HEK293 (cell line): ENCODE results near the gene ARAP3.

Experiments
- CTCF ChIA-PET: fragments of 350-600 bp; formaldehyde crosslinking; extraction: SDS; loops from one replicate; lab custom pipeline; 2021; ENCODE audit warnings: antibody characterized with exemption; lab: Yijun Ruan, JAX
- POLR2A ChIA-PET: fragments of 300-600 bp; formaldehyde crosslinking; extraction: SDS; loops from one replicate; lab custom pipeline; 2020; ENCODE audit warnings: antibody characterized with exemption, inconsistent platforms; lab: Yijun Ruan, JAX
- H3K27ac ChIP-seq: fragments of 200-500 bp; sonication (Bioruptor generic); 2 replicates; pipeline ENCODE4 v1.5.1; 2014; ENCODE audit warnings: low read depth, low read length, control low read depth, inconsistent platforms; ENCODE audit errors: extremely low read depth
- H3K36me3 ChIP-seq, 2 experiments: fragments of 200-500 bp in 1 of 2; sonication (Bioruptor generic) in 1 of 2; 1 replicate in 1 of 2; 2 replicates in 1 of 2; pipeline ENCODE4 v1.5.1; 2014 to 2017; ENCODE audit warnings: inconsistent platforms in 2 of 2, low read length in 2 of 2; ENCODE audit not compliant: control insufficient read depth in 2 of 2, insufficient read depth in 1 of 2
- H3K4me1 ChIP-seq: fragments of 200-500 bp; sonication (Bioruptor generic); 2 replicates; pipeline ENCODE4 v1.5.1; 2014; ENCODE audit warnings: mild to moderate bottlenecking, low read length, inconsistent platforms; ENCODE audit not compliant: control insufficient read depth, insufficient read depth
- H3K4me3 ChIP-seq: 2 replicates; pipeline ENCODE4 v1.5.1; 2011; ENCODE audit warnings: low read depth, mild to moderate bottlenecking, control low read depth, low read length, moderate library complexity
- H3K9me3 ChIP-seq: fragments of 200-500 bp; sonication (Bioruptor generic); 2 replicates; pipeline ENCODE4 v1.5.1; 2014; ENCODE audit warnings: low read depth, low read length, inconsistent platforms; ENCODE audit not compliant: control insufficient read depth, insufficient read depth
- GLI2 ChIP-seq: fragments of 450-650 bp; formaldehyde crosslinking; IDR thresholded peaks from 2 replicates; pipeline ENCODE4; 2017; ENCODE audit warnings: missing biosample characterization, missing genetic modification characterization, low read depth, borderline replicate concordance
- GLI4 ChIP-seq: fragments of 450-650 bp; formaldehyde crosslinking; IDR thresholded peaks from 2 replicates; pipeline ENCODE4 v1.5.1; 2016; ENCODE audit warnings: missing biosample characterization, missing genetic modification characterization
- KLF9 ChIP-seq: fragments of 450-650 bp; formaldehyde crosslinking; IDR thresholded peaks from 2 replicates; pipeline ENCODE4 v1.5.1; 2016; ENCODE audit warnings: missing biosample characterization, missing genetic modification characterization, low read depth
- MYNN ChIP-seq: fragments of 450-650 bp; formaldehyde crosslinking; IDR thresholded peaks from 2 replicates; pipeline ENCODE4 v1.5.1; 2016; ENCODE audit warnings: missing biosample characterization, missing genetic modification characterization, borderline replicate concordance
- OVOL3 ChIP-seq: fragments of 450-650 bp; formaldehyde crosslinking; IDR thresholded peaks from 2 replicates; pipeline ENCODE4 v1.5.1; 2016; ENCODE audit warnings: missing biosample characterization, missing genetic modification characterization
- PRDM1 ChIP-seq: fragments of 450-650 bp; formaldehyde crosslinking; IDR thresholded peaks from 2 replicates; pipeline ENCODE4; 2016; ENCODE audit warnings: missing biosample characterization, missing genetic modification characterization
- SCRT2 ChIP-seq: fragments of 450-650 bp; formaldehyde crosslinking; IDR thresholded peaks from 2 replicates; pipeline ENCODE4 v1.5.1; 2016; ENCODE audit warnings: missing biosample characterization, missing genetic modification characterization
- SP3 ChIP-seq: fragments of 450-650 bp; formaldehyde crosslinking; IDR thresholded peaks from 2 replicates; pipeline ENCODE4 v1.5.1; 2016; ENCODE audit warnings: missing biosample characterization, missing genetic modification characterization
- WT1 ChIP-seq: fragments of 450-650 bp; formaldehyde crosslinking; IDR thresholded peaks from 2 replicates; pipeline ENCODE4 v1.5.1; 2016; ENCODE audit warnings: missing biosample characterization, missing genetic modification characterization
- YY1 ChIP-seq: fragments of 450-650 bp; formaldehyde crosslinking; IDR thresholded peaks from 2 replicates; pipeline ENCODE4 v1.5.1; 2018; ENCODE audit warnings: missing biosample characterization, missing genetic modification characterization
- ZBTB48 ChIP-seq: fragments of 450-650 bp; formaldehyde crosslinking; IDR thresholded peaks from 2 replicates; pipeline ENCODE4 v1.5.1; 2016; ENCODE audit warnings: missing biosample characterization, missing genetic modification characterization
- ZBTB8A ChIP-seq: fragments of 450-650 bp; formaldehyde crosslinking; IDR thresholded peaks from 2 replicates; pipeline ENCODE4 v1.5.1; 2016; ENCODE audit warnings: missing biosample characterization, missing genetic modification characterization
- ZNF169 ChIP-seq: fragments of 450-650 bp; formaldehyde crosslinking; IDR thresholded peaks from 2 replicates; pipeline ENCODE4 v1.5.1; 2016; ENCODE audit warnings: missing biosample characterization, missing genetic modification characterization
- ZNF214 ChIP-seq: fragments of 450-650 bp; formaldehyde crosslinking; IDR thresholded peaks from 2 replicates; pipeline ENCODE4 v1.5.1; 2017; ENCODE audit warnings: missing biosample characterization, mild to moderate bottlenecking, missing genetic modification characterization, borderline replicate concordance
- ZNF239 ChIP-seq: fragments of 450-650 bp; formaldehyde crosslinking; IDR thresholded peaks from 2 replicates; pipeline ENCODE4 v1.5.1; 2016; ENCODE audit warnings: missing biosample characterization, missing genetic modification characterization
- ZNF548 ChIP-seq: fragments of 450-650 bp; formaldehyde crosslinking; IDR thresholded peaks from 2 replicates; pipeline ENCODE4 v1.5.1; 2016; ENCODE audit warnings: missing biosample characterization, missing genetic modification characterization
- ZNF549 ChIP-seq: fragments of 450-650 bp; IDR thresholded peaks from 2 replicates; pipeline ENCODE4 v1.5.1; 2018; ENCODE audit warnings: missing biosample characterization, missing genetic modification characterization, mild to moderate bottlenecking, inconsistent platforms, moderate library complexity
- ZNF560 ChIP-seq: fragments of 450-650 bp; formaldehyde crosslinking; IDR thresholded peaks from 2 replicates; pipeline ENCODE4 v1.5.1; 2017; ENCODE audit warnings: missing biosample characterization, missing genetic modification characterization, borderline replicate concordance
- ZNF621 ChIP-seq: fragments of 450-650 bp; formaldehyde crosslinking; IDR thresholded peaks from 2 replicates; pipeline ENCODE4 v1.5.1; 2017; ENCODE audit warnings: missing biosample characterization, missing genetic modification characterization
- ZNF837 ChIP-seq: fragments of 450-650 bp; formaldehyde crosslinking; IDR thresholded peaks from 2 replicates; pipeline ENCODE4 v1.5.1; 2016; ENCODE audit warnings: missing biosample characterization, missing genetic modification characterization
- TF ChIP-seq, protein P1 (sequence below): fragments of 450-650 bp; formaldehyde crosslinking; IDR thresholded peaks from 2 replicates; pipeline ENCODE4 v1.5.1; 2016; ENCODE audit warnings: missing biosample characterization, missing genetic modification characterization
- TF ChIP-seq, protein P2 (sequence below): fragments of 450-650 bp; formaldehyde crosslinking; IDR thresholded peaks from 2 replicates; pipeline ENCODE4 v1.5.1; 2016; ENCODE audit warnings: missing biosample characterization, missing genetic modification characterization
- TF ChIP-seq, protein P3 (sequence below): fragments of 450-650 bp; formaldehyde crosslinking; IDR thresholded peaks from 2 replicates; pipeline ENCODE4 v1.5.1; 2017; ENCODE audit warnings: missing biosample characterization, missing genetic modification characterization
- TF ChIP-seq, protein P4 (sequence below): IDR thresholded peaks from 2 replicates; pipeline ENCODE4 v1.6.1; 2011; ENCODE audit warnings: mild to moderate bottlenecking, low read depth, low read length, borderline replicate concordance
- TF ChIP-seq, protein P5 (sequence below): fragments of 450-650 bp; formaldehyde crosslinking; IDR thresholded peaks from 2 replicates; pipeline ENCODE4 v1.5.1; 2016; ENCODE audit warnings: missing biosample characterization, missing genetic modification characterization

ARAP3 gene

DNA sequence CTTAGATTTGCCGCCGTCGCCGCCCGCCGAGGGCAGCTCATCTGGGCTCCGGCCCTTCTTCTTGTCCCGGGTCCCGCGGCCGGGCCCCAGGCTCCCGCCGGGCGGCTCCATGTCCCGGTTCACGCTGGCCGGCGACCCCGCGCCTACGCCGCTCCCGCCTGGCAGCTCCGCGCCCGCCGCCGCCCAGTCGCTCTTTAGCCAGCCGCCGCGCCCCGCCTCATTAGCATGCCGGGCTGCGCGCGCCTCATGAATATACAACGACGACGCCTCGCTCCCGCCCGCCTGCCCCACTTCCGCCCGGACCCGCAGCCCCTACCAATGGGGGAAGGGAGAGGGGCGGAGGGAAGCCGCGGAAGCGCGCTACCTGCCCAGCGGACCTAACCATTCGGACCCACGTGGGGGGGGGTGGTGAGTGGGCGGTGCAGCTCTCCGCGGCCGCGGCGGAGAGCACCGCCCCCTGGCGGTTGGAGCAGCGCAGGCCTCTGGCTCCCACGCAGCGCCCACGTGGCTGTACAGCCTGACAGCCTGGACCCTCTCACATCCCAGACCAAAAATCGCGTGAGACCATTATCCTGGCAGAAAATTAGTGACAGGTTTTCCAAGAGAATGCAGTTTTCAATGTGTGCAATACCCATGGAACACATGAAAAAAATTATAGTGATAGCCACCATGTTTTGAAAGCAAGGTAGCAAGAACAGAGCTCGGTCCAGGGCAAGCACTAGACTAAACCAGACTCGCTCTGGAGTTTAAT lies 63.1 kb downstream of the ARAP3 start, which contains the start of gene DIAPH1 (continued):
- TF ChIP-seq, protein P1, sequence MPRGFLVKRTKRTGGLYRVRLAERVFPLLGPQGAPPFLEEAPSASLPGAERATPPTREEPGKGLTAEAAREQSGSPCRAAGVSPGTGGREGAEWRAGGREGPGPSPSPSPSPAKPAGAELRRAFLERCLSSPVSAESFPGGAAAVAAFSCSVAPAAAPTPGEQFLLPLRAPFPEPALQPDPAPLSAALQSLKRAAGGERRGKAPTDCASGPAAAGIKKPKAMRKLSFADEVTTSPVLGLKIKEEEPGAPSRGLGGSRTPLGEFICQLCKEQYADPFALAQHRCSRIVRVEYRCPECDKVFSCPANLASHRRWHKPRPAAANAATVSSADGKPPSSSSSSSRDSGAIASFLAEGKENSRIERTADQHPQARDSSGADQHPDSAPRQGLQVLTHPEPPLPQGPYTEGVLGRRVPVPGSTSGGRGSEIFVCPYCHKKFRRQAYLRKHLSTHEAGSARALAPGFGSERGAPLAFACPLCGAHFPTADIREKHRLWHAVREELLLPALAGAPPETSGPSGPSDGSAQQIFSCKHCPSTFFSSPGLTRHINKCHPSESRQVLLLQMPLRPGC (tag by site-specific recombination), result peak; percentile 67; the same call in 1 of the 2 replicates
- TF ChIP-seq PRDM1 (tag by site-specific recombination), result no peak
- TF ChIP-seq ZNF621 (tag by site-specific recombination), result no peak
- TF ChIP-seq MYNN (tag by site-specific recombination), result no peak

DNA sequence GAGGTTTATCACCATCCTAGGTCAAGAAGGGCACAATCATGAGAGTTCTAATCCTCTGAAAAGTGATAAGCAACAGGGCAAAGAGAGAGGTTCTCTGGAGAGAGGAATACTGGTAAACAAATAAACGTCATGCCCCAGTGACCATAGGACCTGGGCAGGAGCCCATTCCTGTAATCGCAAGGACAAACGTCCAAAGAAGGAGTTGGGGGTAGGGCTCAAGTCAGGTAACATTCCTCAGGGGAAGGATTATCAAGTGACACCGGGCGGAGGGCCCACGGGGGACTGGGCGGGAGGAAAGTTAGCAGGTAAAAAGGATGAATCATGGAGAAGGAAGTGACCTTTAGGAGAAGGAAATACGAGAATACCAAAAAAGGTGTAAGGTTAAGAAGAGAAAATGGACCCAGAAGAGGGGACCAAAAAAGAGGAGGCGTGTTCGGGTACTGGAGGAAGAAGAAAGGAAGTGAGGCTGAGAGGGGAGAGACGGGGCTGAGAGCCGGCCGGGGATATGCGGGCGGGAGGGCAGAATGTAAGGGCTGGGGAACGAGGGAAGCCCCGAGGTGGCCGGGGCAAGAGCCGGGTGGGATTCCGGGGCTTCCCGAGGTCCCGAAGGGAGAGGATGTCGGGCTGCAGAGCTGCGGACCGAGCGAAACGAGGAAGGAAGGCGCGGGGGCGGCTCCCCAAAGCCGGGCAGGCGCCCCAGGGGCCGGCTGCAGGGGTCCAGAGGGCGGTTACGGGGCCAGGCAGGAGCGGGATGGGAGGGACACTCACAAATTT lies 63.8 kb downstream of the ARAP3 start:
- peak overlapping the region; percentile 81 for H3K4me3 ChIP-seq
- peaks cover 28 to 41% of the 10 kb centered on the region in 2 experiments for H3K36me3 ChIP-seq
- POLR2A ChIA-PET, result interaction anchor here (0.5 to 3.0 kb wide), 11 partner anchors 11 to 305 kb away, joined by 3 to 42 read pairs (median 4); partner anchors contain the start of genes DELE1, HDAC3, RELL2 and TAF7
- H3K9me3 ChIP-seq, result no peaks in the 10 kb centered on the region
- H3K4me1 ChIP-seq, result peaks cover 26% of the 10 kb centered on the region
- H3K27ac ChIP-seq, result peak overlapping the region; percentile 78
- CTCF ChIA-PET, result interaction anchor here (0.6 to 3.9 kb wide), 24 partner anchors 11 to 299 kb away, joined by 3 to 125 read pairs (median 5); partner anchors contain the start of genes HDAC3, PCDHGA11 and RELL2
- TF ChIP-seq ZNF837 (tag by site-specific recombination) (no peak), ZBTB48 (tag by site-specific recombination) (peak; percentile 76), OVOL3 (tag by site-specific recombination) (no peak), ZNF214 (tag by site-specific recombination) (no peak), YY1 (tag by site-specific recombination) (no peak), ZNF548 (tag by site-specific recombination) (no peak), SCRT2 (tag by site-specific recombination) (peak; percentile 91), KLF9 (tag by site-specific recombination) (no peak), ZNF560 (no peak), ZNF239 (no peak), ZNF549 (tag by site-specific recombination) (no peak), GLI2 (tag by site-specific recombination) (0 out of 2 replicates have a peak, but pooled peaks have one; percentile 1), SP3 (peak; percentile 66), WT1 (tag by site-specific recombination) (no peak; the same call in 1 of the 2 replicates), ZBTB8A (tag by site-specific recombination) (peak; percentile 66), GLI4 (tag by site-specific recombination) (no peak), ZNF169 (no peak)
- TF ChIP-seq, protein P2, sequence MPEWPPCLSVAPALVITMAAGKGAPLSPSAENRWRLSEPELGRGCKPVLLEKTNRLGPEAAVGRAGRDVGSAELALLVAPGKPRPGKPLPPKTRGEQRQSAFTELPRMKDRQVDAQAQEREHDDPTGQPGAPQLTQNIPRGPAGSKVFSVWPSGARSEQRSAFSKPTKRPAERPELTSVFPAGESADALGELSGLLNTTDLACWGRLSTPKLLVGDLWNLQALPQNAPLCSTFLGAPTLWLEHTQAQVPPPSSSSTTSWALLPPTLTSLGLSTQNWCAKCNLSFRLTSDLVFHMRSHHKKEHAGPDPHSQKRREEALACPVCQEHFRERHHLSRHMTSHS, result no peak
- TF ChIP-seq, protein P3, sequence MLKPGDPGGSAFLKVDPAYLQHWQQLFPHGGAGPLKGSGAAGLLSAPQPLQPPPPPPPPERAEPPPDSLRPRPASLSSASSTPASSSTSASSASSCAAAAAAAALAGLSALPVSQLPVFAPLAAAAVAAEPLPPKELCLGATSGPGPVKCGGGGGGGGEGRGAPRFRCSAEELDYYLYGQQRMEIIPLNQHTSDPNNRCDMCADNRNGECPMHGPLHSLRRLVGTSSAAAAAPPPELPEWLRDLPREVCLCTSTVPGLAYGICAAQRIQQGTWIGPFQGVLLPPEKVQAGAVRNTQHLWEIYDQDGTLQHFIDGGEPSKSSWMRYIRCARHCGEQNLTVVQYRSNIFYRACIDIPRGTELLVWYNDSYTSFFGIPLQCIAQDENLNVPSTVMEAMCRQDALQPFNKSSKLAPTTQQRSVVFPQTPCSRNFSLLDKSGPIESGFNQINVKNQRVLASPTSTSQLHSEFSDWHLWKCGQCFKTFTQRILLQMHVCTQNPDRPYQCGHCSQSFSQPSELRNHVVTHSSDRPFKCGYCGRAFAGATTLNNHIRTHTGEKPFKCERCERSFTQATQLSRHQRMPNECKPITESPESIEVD (tag by site-specific recombination), result peak; percentile 13
- TF ChIP-seq, protein P4, sequence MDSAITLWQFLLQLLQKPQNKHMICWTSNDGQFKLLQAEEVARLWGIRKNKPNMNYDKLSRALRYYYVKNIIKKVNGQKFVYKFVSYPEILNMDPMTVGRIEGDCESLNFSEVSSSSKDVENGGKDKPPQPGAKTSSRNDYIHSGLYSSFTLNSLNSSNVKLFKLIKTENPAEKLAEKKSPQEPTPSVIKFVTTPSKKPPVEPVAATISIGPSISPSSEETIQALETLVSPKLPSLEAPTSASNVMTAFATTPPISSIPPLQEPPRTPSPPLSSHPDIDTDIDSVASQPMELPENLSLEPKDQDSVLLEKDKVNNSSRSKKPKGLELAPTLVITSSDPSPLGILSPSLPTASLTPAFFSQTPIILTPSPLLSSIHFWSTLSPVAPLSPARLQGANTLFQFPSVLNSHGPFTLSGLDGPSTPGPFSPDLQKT, result no peak
- TF ChIP-seq, protein P5, sequence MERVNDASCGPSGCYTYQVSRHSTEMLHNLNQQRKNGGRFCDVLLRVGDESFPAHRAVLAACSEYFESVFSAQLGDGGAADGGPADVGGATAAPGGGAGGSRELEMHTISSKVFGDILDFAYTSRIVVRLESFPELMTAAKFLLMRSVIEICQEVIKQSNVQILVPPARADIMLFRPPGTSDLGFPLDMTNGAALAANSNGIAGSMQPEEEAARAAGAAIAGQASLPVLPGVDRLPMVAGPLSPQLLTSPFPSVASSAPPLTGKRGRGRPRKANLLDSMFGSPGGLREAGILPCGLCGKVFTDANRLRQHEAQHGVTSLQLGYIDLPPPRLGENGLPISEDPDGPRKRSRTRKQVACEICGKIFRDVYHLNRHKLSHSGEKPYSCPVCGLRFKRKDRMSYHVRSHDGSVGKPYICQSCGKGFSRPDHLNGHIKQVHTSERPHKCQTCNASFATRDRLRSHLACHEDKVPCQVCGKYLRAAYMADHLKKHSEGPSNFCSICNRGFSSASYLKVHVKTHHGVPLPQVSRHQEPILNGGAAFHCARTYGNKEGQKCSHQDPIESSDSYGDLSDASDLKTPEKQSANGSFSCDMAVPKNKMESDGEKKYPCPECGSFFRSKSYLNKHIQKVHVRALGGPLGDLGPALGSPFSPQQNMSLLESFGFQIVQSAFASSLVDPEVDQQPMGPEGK (tag by site-specific recombination), result peak; percentile 80
- TF ChIP-seq, protein P1 (tag by site-specific recombination), result no peak
